SK-N-SH (cell line): ENCODE results near the gene NOS1.

Experiments used
- GABPA ChIP-seq: IDR thresholded peaks from 2 replicates; pipeline ENCODE4 v1.4.0; 2012; ENCODE audit warnings: low read depth, mild to moderate bottlenecking
- SIN3A ChIP-seq: IDR thresholded peaks from 2 replicates; pipeline ENCODE4 v1.6.1; 2012; ENCODE audit warnings: low read depth, mild to moderate bottlenecking, low read length, moderate library complexity, borderline replicate concordance
- TF ChIP-seq, protein P1 (sequence below): IDR thresholded peaks from 2 replicates; pipeline ENCODE4 v1.6.1; 2012; ENCODE audit warnings: mild to moderate bottlenecking, low read depth, low read length, moderate library complexity

DNA sequence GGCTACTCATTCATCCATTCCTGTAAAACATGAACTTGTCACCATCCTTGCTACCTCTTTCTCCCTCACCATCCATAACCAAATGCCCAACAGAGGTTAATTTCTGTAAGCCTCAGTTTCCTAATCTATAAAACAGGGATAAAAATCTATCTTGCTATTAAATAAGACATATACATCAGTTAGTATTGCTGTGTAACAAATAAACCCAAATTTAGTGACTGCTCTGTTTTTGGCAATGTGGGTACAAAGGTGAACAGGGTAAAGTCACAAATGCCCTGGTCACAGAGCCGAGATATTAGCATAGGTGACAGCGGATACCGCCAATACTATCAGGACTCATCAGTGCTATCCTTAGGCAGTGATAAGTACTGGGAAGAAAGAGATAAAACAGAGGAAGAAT is 167.5 kb downstream of the NOS1 start:
- no peak for TF ChIP-seq SIN3A
- no peak for TF ChIP-seq GABPA
- TF ChIP-seq, protein P1, sequence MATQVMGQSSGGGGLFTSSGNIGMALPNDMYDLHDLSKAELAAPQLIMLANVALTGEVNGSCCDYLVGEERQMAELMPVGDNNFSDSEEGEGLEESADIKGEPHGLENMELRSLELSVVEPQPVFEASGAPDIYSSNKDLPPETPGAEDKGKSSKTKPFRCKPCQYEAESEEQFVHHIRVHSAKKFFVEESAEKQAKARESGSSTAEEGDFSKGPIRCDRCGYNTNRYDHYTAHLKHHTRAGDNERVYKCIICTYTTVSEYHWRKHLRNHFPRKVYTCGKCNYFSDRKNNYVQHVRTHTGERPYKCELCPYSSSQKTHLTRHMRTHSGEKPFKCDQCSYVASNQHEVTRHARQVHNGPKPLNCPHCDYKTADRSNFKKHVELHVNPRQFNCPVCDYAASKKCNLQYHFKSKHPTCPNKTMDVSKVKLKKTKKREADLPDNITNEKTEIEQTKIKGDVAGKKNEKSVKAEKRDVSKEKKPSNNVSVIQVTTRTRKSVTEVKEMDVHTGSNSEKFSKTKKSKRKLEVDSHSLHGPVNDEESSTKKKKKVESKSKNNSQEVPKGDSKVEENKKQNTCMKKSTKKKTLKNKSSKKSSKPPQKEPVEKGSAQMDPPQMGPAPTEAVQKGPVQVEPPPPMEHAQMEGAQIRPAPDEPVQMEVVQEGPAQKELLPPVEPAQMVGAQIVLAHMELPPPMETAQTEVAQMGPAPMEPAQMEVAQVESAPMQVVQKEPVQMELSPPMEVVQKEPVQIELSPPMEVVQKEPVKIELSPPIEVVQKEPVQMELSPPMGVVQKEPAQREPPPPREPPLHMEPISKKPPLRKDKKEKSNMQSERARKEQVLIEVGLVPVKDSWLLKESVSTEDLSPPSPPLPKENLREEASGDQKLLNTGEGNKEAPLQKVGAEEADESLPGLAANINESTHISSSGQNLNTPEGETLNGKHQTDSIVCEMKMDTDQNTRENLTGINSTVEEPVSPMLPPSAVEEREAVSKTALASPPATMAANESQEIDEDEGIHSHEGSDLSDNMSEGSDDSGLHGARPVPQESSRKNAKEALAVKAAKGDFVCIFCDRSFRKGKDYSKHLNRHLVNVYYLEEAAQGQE: no peak
